Spleen (tissue), 7 donors: ENCODE data around the gene CACNA1C.

ENCODE experiments used
- CTCF ChIP-seq, 11 experiments: fragments of 200-600 bp in 7 of 11; fragments of 450-650 bp in 4 of 11; sonication (generic) in 4 of 11; IDR thresholded peaks in 8 of 11; conservative IDR thresholded peaks in 3 of 11; 1 replicate in 7 of 11; 2 replicates in 4 of 11; pipeline versions ENCODE4 v1.4.0 to v1.8.0; 2016 to 2021; ENCODE audit warnings: antibody characterized with exemption in 11 of 11, inconsistent platforms in 4 of 11, mild to moderate bottlenecking in 1 of 11
- POLR2AphosphoS5 ChIP-seq, 3 donors: sonication (generic); formaldehyde crosslinking; IDR thresholded peaks; one replicate each; pipeline ENCODE4 v1.5.1; 2017; ENCODE audit warnings: antibody characterized with exemption in 3 of 3
- donor health status: DM: no; HTN: no; CAD: no; lungs with moderate emphysema.
- donor health status: DM: no; HTN: no; CAD: no.
- donor health status: DM: no; HTN: no; CAD: no.

- no peak for TF ChIP-seq CTCF (IDR thresholded peaks at IDR 0.05 in 8 of 11, conservative IDR thresholded peaks at IDR 0.05 in 3 of 11)
- no peak for TF ChIP-seq POLR2AphosphoS5 (IDR thresholded peaks at IDR 0.05)
These were observed 456.4 kb downstream of the CACNA1C start for GRCh38 chr12:2509137-2509536.
